GM12891 (cell line): Measurements from ENCODE around the gene DRD1.

ENCODE experiments used
- POLR2A ChIP-seq: IDR thresholded peaks from 2 replicates; pipeline ENCODE4 v1.6.1; 2011; ENCODE audit warnings: low read depth, low read length, control low read depth
- POLR2AphosphoS5 ChIP-seq: IDR thresholded peaks from 2 replicates; pipeline ENCODE4 v1.6.1; 2011; ENCODE audit warnings: low read depth, low read length, control low read depth

DNA sequence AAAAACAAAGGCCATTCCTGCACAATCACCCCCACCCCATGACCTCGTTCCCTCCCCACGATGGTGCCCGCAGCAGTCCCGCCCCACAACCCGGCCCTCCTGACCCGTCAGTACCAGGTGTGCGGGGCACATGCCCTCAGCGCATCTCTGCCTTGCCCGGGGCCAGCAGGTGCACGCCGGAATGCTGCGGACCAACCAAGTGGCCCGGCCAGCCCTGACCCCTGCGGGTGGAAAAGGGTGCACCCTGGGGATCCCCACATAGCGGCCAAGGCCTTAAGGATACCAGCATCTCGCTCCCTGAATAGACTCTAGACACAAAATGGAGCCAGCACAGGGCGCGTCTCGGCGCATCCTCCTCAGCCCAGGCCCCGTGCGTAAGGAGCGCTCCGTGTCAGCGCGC is 40.3 kb upstream of the DRD1 start:
- no peak for TF ChIP-seq POLR2AphosphoS5
- no peak for TF ChIP-seq POLR2A
